HEK293 (cell line): ENCODE data around the gene SMIM30.

Experiments used
- EGR2 ChIP-seq: fragments of 450-650 bp; formaldehyde crosslinking; IDR thresholded peaks from 2 replicates; pipeline ENCODE4 v1.5.1; 2016; ENCODE audit warnings: low read depth, missing biosample characterization, missing genetic modification characterization
- FEZF1 ChIP-seq: fragments of 450-650 bp; formaldehyde crosslinking; IDR thresholded peaks from 2 replicates; pipeline ENCODE4 v1.5.1; 2016; ENCODE audit warnings: missing biosample characterization, missing genetic modification characterization
- SETDB1 ChIP-seq: IDR thresholded peaks from one replicate; pipeline ENCODE4 v1.6.1; 2017; ENCODE audit warnings: mild to moderate bottlenecking, low read length, moderate library complexity, mixed read lengths; ENCODE audit not compliant: insufficient read length
- SP2 ChIP-seq: fragments of 450-650 bp; formaldehyde crosslinking; IDR thresholded peaks from 2 replicates; pipeline ENCODE4 v1.5.1; 2016; ENCODE audit warnings: missing biosample characterization, missing genetic modification characterization
- ZBTB17 ChIP-seq: fragments of 450-650 bp; formaldehyde crosslinking; IDR thresholded peaks from 2 replicates; pipeline ENCODE4 v1.5.1; 2016; ENCODE audit warnings: missing biosample characterization, missing genetic modification characterization
- ZFP37 ChIP-seq: fragments of 450-650 bp; formaldehyde crosslinking; IDR thresholded peaks from 2 replicates; pipeline ENCODE4 v1.5.1; 2016; ENCODE audit warnings: missing biosample characterization, missing genetic modification characterization
- ZNF140 ChIP-seq: fragments of 450-650 bp; formaldehyde crosslinking; IDR thresholded peaks from 2 replicates; pipeline ENCODE4 v1.5.1; 2016; ENCODE audit warnings: missing biosample characterization, missing genetic modification characterization
- ZNF157 ChIP-seq: fragments of 450-650 bp; formaldehyde crosslinking; IDR thresholded peaks from 2 replicates; pipeline ENCODE4 v1.5.1; 2016; ENCODE audit warnings: missing biosample characterization, missing genetic modification characterization
- ZNF292 ChIP-seq: fragments of 450-650 bp; formaldehyde crosslinking; IDR thresholded peaks from 2 replicates; pipeline ENCODE4 v1.5.1; 2016; ENCODE audit warnings: low read depth, missing biosample characterization, missing genetic modification characterization, borderline replicate concordance
- ZNF335 ChIP-seq: fragments of 450-650 bp; formaldehyde crosslinking; conservative IDR thresholded peaks from 2 replicates; pipeline ENCODE4 v1.5.1; 2016; ENCODE audit warnings: missing biosample characterization, missing genetic modification characterization
- ZNF37A ChIP-seq: fragments of 450-650 bp; IDR thresholded peaks from 2 replicates; pipeline ENCODE4 v1.5.1; 2018; ENCODE audit warnings: missing biosample characterization, missing genetic modification characterization
- ZNF544 ChIP-seq: fragments of 450-650 bp; formaldehyde crosslinking; IDR thresholded peaks from 2 replicates; pipeline ENCODE4 v1.5.0; 2017; ENCODE audit warnings: missing biosample characterization, missing genetic modification characterization
- ZNF549 ChIP-seq: fragments of 450-650 bp; IDR thresholded peaks from 2 replicates; pipeline ENCODE4 v1.5.1; 2018; ENCODE audit warnings: missing biosample characterization, missing genetic modification characterization, mild to moderate bottlenecking, inconsistent platforms, moderate library complexity
- ZNF747 ChIP-seq: fragments of 450-650 bp; formaldehyde crosslinking; IDR thresholded peaks from 2 replicates; pipeline ENCODE4 v1.5.1; 2016; ENCODE audit warnings: missing biosample characterization, missing genetic modification characterization
- ZNF843 ChIP-seq: fragments of 450-650 bp; formaldehyde crosslinking; IDR thresholded peaks from 2 replicates; pipeline ENCODE4 v1.5.1; 2016; ENCODE audit warnings: missing biosample characterization, missing genetic modification characterization
- ZXDB ChIP-seq: fragments of 450-650 bp; formaldehyde crosslinking; IDR thresholded peaks from 2 replicates; pipeline ENCODE4 v1.5.1; 2016; ENCODE audit warnings: missing biosample characterization, missing genetic modification characterization
- TF ChIP-seq, protein P1 (sequence below): fragments of 450-650 bp; formaldehyde crosslinking; IDR thresholded peaks from 2 replicates; pipeline ENCODE4 v1.5.1; 2016; ENCODE audit warnings: missing biosample characterization, missing genetic modification characterization
- TF ChIP-seq, protein P2 (sequence below): fragments of 450-650 bp; formaldehyde crosslinking; IDR thresholded peaks from 2 replicates; pipeline ENCODE4 v1.5.1; 2017; ENCODE audit warnings: missing biosample characterization, missing genetic modification characterization
- TF ChIP-seq, protein P3 (sequence below): fragments of 450-650 bp; IDR thresholded peaks from 2 replicates; pipeline ENCODE4 v1.5.1; 2018; ENCODE audit warnings: missing biosample characterization, mild to moderate bottlenecking, missing genetic modification characterization
- TF ChIP-seq, protein P4 (sequence below): fragments of 450-650 bp; formaldehyde crosslinking; IDR thresholded peaks from 2 replicates; pipeline ENCODE4 v1.5.1; 2016; ENCODE audit warnings: missing biosample characterization, missing genetic modification characterization
- TF ChIP-seq, protein P5 (sequence below): fragments of 450-650 bp; formaldehyde crosslinking; IDR thresholded peaks from 2 replicates; pipeline ENCODE4; 2016; ENCODE audit warnings: missing biosample characterization, missing genetic modification characterization
- TF ChIP-seq, protein P6 (sequence below): fragments of 450-650 bp; formaldehyde crosslinking; conservative IDR thresholded peaks from 2 replicates; pipeline ENCODE4 v1.5.1; 2016; ENCODE audit warnings: low read depth, missing biosample characterization, missing genetic modification characterization
- TF ChIP-seq, protein P7 (sequence below): fragments of 450-650 bp; formaldehyde crosslinking; IDR thresholded peaks from 2 replicates; pipeline ENCODE4 v1.5.1; 2016; ENCODE audit warnings: missing biosample characterization, missing genetic modification characterization

Gene SMIM30

DNA sequence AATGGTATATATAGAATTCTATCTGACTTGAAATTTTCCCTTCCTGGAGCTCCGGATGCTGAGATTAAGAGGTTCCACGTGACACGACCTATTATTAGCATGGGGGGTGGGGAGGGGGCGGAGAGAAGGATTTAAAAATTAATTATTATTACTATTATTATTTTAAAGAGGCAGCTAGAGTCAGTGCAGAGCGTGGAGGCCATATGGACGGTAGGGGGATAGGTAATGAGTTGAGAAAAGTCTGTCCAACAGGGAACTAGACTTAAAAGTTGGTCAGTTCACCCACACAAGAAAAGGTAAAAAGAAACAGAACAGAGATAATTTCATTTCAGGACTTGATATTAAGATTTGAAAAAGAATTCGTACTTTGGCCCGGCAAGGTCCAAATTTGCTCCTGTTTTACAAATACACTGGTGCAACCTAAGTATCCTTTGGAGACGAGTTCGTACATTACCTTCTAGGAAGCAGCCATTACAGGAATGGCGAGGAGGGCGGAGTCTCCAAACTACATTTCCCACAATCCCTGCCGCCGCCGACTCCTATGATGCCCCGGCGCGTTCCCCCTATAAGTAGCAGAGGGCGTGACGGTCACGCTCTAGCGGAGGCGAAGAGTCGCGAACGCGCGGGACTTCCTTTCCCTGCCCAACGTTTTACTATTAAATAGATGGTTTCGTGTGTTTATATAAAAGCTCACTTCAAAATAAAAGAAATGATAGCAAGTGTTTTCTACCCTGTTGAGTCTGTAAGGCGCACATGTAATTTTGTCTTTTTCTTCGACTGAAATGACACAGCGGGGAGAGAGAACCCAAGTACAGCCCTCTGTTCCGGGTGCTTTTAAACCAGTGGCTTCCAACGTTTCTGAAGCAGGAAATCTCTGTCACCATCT, at the start of gene SMIM30 (continued):
- 0 out of 2 replicates have a peak, but pooled peaks have one; percentile 30 for TF ChIP-seq EGR2 (tag by site-specific recombination)
- TF ChIP-seq ZFP37 (tag by site-specific recombination): no peak
- TF ChIP-seq, protein P1, sequence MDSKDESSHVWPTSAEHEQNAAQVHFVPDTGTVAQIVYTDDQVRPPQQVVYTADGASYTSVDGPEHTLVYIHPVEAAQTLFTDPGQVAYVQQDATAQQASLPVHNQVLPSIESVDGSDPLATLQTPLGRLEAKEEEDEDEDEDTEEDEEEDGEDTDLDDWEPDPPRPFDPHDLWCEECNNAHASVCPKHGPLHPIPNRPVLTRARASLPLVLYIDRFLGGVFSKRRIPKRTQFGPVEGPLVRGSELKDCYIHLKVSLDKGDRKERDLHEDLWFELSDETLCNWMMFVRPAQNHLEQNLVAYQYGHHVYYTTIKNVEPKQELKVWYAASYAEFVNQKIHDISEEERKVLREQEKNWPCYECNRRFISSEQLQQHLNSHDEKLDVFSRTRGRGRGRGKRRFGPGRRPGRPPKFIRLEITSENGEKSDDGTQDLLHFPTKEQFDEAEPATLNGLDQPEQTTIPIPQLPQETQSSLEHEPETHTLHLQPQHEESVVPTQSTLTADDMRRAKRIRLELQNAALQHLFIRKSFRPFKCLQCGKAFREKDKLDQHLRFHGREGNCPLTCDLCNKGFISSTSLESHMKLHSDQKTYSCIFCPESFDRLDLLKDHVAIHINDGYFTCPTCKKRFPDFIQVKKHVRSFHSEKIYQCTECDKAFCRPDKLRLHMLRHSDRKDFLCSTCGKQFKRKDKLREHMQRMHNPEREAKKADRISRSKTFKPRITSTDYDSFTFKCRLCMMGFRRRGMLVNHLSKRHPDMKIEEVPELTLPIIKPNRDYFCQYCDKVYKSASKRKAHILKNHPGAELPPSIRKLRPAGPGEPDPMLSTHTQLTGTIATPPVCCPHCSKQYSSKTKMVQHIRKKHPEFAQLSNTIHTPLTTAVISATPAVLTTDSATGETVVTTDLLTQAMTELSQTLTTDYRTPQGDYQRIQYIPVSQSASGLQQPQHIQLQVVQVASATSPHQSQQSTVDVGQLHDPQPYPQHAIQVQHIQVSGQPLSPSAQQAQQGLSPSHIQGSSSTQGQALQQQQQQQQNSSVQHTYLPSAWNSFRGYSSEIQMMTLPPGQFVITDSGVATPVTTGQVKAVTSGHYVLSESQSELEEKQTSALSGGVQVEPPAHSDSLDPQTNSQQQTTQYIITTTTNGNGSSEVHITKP: 0 out of 2 replicates have a peak, but pooled peaks have one; percentile 44
- no peak for TF ChIP-seq SETDB1
- TF ChIP-seq, protein P2, sequence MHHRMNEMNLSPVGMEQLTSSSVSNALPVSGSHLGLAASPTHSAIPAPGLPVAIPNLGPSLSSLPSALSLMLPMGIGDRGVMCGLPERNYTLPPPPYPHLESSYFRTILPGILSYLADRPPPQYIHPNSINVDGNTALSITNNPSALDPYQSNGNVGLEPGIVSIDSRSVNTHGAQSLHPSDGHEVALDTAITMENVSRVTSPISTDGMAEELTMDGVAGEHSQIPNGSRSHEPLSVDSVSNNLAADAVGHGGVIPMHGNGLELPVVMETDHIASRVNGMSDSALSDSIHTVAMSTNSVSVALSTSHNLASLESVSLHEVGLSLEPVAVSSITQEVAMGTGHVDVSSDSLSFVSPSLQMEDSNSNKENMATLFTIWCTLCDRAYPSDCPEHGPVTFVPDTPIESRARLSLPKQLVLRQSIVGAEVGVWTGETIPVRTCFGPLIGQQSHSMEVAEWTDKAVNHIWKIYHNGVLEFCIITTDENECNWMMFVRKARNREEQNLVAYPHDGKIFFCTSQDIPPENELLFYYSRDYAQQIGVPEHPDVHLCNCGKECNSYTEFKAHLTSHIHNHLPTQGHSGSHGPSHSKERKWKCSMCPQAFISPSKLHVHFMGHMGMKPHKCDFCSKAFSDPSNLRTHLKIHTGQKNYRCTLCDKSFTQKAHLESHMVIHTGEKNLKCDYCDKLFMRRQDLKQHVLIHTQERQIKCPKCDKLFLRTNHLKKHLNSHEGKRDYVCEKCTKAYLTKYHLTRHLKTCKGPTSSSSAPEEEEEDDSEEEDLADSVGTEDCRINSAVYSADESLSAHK (tag by site-specific recombination): no peak
- TF ChIP-seq ZNF157: no peak
- TF ChIP-seq, protein P3, sequence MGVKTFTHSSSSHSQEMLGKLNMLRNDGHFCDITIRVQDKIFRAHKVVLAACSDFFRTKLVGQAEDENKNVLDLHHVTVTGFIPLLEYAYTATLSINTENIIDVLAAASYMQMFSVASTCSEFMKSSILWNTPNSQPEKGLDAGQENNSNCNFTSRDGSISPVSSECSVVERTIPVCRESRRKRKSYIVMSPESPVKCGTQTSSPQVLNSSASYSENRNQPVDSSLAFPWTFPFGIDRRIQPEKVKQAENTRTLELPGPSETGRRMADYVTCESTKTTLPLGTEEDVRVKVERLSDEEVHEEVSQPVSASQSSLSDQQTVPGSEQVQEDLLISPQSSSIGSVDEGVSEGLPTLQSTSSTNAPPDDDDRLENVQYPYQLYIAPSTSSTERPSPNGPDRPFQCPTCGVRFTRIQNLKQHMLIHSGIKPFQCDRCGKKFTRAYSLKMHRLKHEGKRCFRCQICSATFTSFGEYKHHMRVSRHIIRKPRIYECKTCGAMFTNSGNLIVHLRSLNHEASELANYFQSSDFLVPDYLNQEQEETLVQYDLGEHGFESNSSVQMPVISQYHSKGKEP (tag by site-specific recombination): 0 out of 2 replicates have a peak, but pooled peaks have one; percentile 11
- TF ChIP-seq ZNF544 (tag by site-specific recombination): no peak
- no peak for TF ChIP-seq ZNF747 (tag by site-specific recombination)
- no peak for TF ChIP-seq FEZF1 (tag by site-specific recombination)
- peak; percentile 92 for TF ChIP-seq ZNF335
- TF ChIP-seq SP2 (tag by site-specific recombination): 0 out of 2 replicates have a peak, but pooled peaks have one; percentile 25
- TF ChIP-seq ZBTB17 (tag by site-specific recombination): peak; percentile 69
- no peak for TF ChIP-seq ZNF37A
- peak; percentile 72; the same call in 1 of the 2 replicates for TF ChIP-seq ZXDB
- TF ChIP-seq ZNF549 (tag by site-specific recombination): no peak
- TF ChIP-seq ZNF843 (tag by site-specific recombination): peak; percentile 40; the same call in 1 of the 2 replicates
- no peak for TF ChIP-seq ZNF292 (tag by site-specific recombination)
- TF ChIP-seq, protein P4, sequence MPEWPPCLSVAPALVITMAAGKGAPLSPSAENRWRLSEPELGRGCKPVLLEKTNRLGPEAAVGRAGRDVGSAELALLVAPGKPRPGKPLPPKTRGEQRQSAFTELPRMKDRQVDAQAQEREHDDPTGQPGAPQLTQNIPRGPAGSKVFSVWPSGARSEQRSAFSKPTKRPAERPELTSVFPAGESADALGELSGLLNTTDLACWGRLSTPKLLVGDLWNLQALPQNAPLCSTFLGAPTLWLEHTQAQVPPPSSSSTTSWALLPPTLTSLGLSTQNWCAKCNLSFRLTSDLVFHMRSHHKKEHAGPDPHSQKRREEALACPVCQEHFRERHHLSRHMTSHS (tag by site-specific recombination): no peak
- no peak for TF ChIP-seq ZNF140
- TF ChIP-seq, protein P5, sequence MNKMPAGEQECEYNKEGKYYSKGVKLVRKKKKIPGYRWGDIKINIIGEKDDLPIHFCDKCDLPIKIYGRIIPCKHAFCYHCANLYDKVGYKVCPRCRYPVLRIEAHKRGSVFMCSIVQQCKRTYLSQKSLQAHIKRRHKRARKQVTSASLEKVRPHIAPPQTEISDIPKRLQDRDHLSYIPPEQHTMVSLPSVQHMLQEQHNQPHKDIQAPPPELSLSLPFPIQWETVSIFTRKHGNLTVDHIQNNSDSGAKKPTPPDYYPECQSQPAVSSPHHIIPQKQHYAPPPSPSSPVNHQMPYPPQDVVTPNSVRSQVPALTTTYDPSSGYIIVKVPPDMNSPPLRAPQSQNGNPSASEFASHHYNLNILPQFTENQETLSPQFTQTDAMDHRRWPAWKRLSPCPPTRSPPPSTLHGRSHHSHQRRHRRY (tag by site-specific recombination): no peak
- TF ChIP-seq, protein P6, sequence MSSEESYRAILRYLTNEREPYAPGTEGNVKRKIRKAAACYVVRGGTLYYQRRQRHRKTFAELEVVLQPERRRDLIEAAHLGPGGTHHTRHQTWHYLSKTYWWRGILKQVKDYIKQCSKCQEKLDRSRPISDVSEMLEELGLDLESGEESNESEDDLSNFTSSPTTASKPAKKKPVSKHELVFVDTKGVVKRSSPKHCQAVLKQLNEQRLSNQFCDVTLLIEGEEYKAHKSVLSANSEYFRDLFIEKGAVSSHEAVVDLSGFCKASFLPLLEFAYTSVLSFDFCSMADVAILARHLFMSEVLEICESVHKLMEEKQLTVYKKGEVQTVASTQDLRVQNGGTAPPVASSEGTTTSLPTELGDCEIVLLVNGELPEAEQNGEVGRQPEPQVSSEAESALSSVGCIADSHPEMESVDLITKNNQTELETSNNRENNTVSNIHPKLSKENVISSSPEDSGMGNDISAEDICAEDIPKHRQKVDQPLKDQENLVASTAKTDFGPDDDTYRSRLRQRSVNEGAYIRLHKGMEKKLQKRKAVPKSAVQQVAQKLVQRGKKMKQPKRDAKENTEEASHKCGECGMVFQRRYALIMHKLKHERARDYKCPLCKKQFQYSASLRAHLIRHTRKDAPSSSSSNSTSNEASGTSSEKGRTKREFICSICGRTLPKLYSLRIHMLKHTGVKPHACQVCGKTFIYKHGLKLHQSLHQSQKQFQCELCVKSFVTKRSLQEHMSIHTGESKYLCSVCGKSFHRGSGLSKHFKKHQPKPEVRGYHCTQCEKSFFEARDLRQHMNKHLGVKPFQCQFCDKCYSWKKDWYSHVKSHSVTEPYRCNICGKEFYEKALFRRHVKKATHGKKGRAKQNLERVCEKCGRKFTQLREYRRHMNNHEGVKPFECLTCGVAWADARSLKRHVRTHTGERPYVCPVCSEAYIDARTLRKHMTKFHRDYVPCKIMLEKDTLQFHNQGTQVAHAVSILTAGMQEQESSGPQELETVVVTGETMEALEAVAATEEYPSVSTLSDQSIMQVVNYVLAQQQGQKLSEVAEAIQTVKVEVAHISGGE (tag by site-specific recombination): peak; percentile 17
- TF ChIP-seq, protein P7, sequence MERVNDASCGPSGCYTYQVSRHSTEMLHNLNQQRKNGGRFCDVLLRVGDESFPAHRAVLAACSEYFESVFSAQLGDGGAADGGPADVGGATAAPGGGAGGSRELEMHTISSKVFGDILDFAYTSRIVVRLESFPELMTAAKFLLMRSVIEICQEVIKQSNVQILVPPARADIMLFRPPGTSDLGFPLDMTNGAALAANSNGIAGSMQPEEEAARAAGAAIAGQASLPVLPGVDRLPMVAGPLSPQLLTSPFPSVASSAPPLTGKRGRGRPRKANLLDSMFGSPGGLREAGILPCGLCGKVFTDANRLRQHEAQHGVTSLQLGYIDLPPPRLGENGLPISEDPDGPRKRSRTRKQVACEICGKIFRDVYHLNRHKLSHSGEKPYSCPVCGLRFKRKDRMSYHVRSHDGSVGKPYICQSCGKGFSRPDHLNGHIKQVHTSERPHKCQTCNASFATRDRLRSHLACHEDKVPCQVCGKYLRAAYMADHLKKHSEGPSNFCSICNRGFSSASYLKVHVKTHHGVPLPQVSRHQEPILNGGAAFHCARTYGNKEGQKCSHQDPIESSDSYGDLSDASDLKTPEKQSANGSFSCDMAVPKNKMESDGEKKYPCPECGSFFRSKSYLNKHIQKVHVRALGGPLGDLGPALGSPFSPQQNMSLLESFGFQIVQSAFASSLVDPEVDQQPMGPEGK (tag by site-specific recombination): 0 out of 2 replicates have a peak, but pooled peaks have one; percentile 16
